Measurements from ENCODE around the gene SPATA33. TPM values are rescaled to one million over a fixed set of nuclear protein-coding genes. Genes with fewer than 3 reads are reported as not detected.

Gene SPATA33
- total RNA-seq, 1 donor from 2014 or later, result 2.6 TPM

- DNase-seq (peak; percentile 93), ATAC-seq (peak; percentile 82)
- intact Hi-C loops (cut with micrococcal nuclease), result no loop called here
Observed at GRCh38 chr16:89701425-89702406, 44.1 kb downstream of the SPATA33 start, which contains the start of gene SPATA2L. TSS of gene SPATA2L (minus strand) at chr16:89701705. CDS start at chr16:89701232, 473 bp downstream.

- DNase-seq, result no peak
- intact Hi-C loops (cut with micrococcal nuclease), result no loop called here
- no peak for ATAC-seq
Observed at GRCh38 chr16:89704281-89704680, 46.6 kb downstream of the SPATA33 start.

GRCh38 chr16:89705006-89705405, 47.4 kb downstream of the SPATA33 start:
- DNase-seq (no peak), ATAC-seq (no peak)
- intact Hi-C loops (cut with micrococcal nuclease), result no loop called here

- no peak for DNase-seq
- ATAC-seq, result no peak
- intact Hi-C loops (cut with micrococcal nuclease), result no loop called here
Observed at GRCh38 chr16:89706518-89707260, 49.1 kb downstream of the SPATA33 start.

- DNase-seq (no peak), ATAC-seq (no peak)
- intact Hi-C loops (cut with micrococcal nuclease), result no loop called here
Observed at GRCh38 chr16:89707695-89708094, 50.1 kb downstream of the SPATA33 start.

GRCh38 chr16:89708481-89708931, 50.9 kb downstream of the SPATA33 start:
- intact Hi-C loops (cut with micrococcal nuclease), result no loop called here
- ATAC-seq (peak; percentile 8), DNase-seq (no peak)

GRCh38 chr16:89709166-89709565, 51.5 kb downstream of the SPATA33 start:
- DNase-seq (no peak), ATAC-seq (no peak)
- intact Hi-C loops (cut with micrococcal nuclease), result no loop called here

GRCh38 chr16:89709716-89710432, 52.2 kb downstream of the SPATA33 start:
- intact Hi-C loops (cut with micrococcal nuclease), result no loop called here
- no peak for ATAC-seq

GRCh38 chr16:89710709-89711564, 53.3 kb downstream of the SPATA33 start:
- no peak for DNase-seq
- ATAC-seq, result no peak
- intact Hi-C loops (cut with micrococcal nuclease), result no loop called here

More at GRCh38 chr16:89709716-89710432, 52.2 kb downstream of the SPATA33 start:
- no peak for DNase-seq

- intact Hi-C loops (cut with micrococcal nuclease), result no loop called here
- DNase-seq, result peak; percentile 58
- ATAC-seq, result peak; percentile 48
Observed at GRCh38 chr16:89711601-89712273, 54.1 kb downstream of the SPATA33 start.

GRCh38 chr16:89712274-89712781, 54.7 kb downstream of the SPATA33 start:
- ATAC-seq (no peak), DNase-seq (no peak)
- intact Hi-C loops (cut with micrococcal nuclease), result no loop called here

- DNase-seq, result no peak
- intact Hi-C loops (cut with micrococcal nuclease), result no loop called here
- no peak for ATAC-seq
Observed at GRCh38 chr16:89716493-89716892, 58.9 kb downstream of the SPATA33 start.

- DNase-seq (no peak), ATAC-seq (no peak)
- intact Hi-C loops (cut with micrococcal nuclease), result no loop called here
Observed at GRCh38 chr16:89716916-89717687, 59.5 kb downstream of the SPATA33 start.

GRCh38 chr16:89717688-89718505, 60.3 kb downstream of the SPATA33 start:
- intact Hi-C loops (cut with micrococcal nuclease), result no loop called here
- ATAC-seq, result no peak
- no peak for DNase-seq

Data from left ventricle myocardium superior (tissue), 1 donor.